ENCODE results near the gene BACH2. TPM values are rescaled to one million over a fixed set of nuclear protein-coding genes. Genes with fewer than 3 reads are reported as not detected.
"Not testable (repeated sequence)": the region's sequence is repeated elsewhere in the genome, so short reads cannot be mapped to it uniquely, and the experiment has no call there.

Gene BACH2
- total RNA-seq, 1 donor, result 0.27 TPM

DNA sequence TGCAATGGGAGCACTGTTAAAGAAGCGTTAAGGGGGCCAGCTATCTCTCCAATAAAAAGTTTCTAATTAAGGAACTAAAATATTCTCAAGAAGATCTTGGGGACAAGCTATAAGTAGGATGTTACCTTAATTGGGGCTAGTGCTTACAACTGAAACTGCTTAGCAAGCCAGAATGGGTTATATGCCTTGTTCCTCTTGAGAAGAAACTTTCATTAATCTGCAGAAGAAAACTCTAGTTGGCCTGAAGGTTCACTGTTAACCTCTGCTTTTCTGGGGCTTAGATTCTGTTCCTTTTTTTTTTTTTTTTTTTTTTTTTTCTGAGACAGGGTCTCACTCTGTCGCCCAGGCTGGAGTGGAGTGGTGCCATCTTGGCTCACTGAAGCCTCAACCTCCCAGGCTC is 82.2 kb downstream of the BACH2 start:
- no peak for DNase-seq (ENCODE audit: low read depth)
- no peak overlapping the region for H3K4me3 ChIP-seq (ENCODE audit: low read depth, low read length)
- no peak for TF ChIP-seq CTCF (IDR thresholded peaks at IDR 0.05; ENCODE audit: insufficient read depth, low read length)

DNA sequence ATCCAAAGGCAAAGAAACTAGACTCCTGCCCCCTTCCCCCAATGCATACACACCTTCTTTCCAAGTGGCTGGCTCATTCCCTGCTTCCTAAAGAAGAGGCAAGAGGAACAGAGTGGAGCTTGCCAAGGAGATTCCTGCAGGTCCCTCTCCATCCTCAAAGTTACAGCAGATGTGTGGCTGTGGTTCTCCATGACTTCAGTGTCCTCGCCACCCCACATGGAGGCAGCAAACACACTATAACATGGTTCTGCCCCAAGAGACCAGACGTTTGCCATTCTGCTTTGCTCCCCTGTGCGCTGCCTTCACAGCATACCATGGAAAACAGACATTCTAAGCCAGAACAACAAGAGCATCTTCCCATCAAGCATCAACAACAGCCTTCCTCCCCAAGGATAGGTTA is 84.4 kb downstream of the BACH2 start:
- H3K4me3 ChIP-seq (ENCODE audit: low read depth, low read length), result no peak overlapping the region
- DNase-seq (ENCODE audit: low read depth), result no peak
- TF ChIP-seq CTCF (IDR thresholded peaks at IDR 0.05; ENCODE audit: insufficient read depth, low read length), result no peak

DNA sequence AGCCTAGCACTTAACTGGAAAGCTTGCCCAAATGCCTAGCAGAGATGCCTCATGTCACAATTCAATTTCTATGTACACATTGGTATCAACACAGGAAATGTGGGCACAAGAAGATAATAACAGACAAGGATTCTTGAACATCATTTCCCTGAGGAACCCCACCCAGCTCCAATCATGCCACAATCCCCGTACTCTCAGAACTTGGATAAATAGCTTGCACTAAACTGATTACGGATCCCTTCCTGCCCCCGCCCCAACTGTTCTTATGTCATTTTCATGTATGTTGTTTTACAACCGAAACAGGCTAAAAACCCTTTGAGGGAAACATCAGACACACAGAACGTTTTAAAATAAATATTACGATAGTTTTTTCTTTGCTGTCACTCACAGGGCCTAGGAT is 87.1 kb downstream of the BACH2 start:
- no peak for TF ChIP-seq CTCF (IDR thresholded peaks at IDR 0.05; ENCODE audit: insufficient read depth, low read length)
- no peak for DNase-seq (ENCODE audit: low read depth)
- no peak overlapping the region for H3K4me3 ChIP-seq (ENCODE audit: low read depth, low read length)

DNA sequence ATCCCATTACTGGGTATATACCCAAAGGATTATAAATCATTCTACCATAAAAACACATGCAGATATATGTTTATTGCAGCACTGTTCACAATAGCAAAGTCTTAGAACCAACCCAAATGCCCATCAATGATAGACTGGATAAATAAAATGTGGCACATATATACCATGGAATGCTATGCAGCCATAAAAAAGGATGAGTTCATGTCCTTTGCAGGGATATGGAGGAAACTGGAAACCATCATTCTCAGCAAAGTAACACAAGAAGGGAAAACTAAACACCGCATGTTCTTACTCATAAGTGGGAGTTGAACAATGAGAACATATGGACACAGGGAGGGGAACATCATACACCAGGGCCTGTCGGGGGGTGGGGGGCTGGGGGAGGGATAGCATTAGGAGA is 88.0 kb downstream of the BACH2 start:
- not testable (repeated sequence) for DNase-seq (ENCODE audit: low read depth); H3K4me3 ChIP-seq (ENCODE audit: low read depth, low read length)

DNA sequence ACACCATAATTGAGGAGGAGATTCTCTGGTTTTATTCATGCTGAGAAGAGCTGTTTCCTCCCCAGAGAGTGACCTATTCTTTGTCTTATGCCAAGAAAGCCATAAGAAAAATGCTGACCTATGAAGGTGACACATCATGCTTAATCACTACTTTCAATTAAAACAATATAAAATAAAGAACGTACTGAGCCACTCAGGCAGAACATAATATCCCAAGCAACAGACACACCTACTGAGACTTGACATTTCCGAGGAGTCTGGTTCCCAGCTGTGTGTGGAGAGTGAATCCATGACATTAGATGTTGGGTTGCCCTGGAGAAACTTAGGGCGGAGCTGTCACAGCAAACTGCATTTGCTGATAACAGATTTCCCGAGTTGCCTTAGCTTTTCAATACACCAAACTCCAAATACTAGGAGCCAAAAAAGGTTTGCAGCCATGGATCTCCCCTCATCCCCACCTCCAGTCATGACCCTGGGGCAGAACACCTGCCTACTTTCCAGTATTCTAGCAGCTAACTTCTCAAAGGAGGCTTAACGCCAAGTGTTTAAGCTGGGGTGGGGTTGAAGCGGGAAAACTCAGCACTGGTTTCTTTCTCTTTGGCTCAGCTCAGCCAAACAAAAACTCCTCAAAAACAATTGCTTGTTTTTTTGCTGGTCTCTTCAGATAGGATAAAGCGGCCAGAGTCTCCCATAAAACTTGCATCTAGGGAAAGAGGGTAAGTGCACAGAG is 92.2 kb downstream of the BACH2 start:
- no peak for TF ChIP-seq CTCF (IDR thresholded peaks at IDR 0.05; ENCODE audit: insufficient read depth, low read length)
- DNase-seq (ENCODE audit: low read depth), result peak; percentile 16

GRCh38 chr6:90203672-90204071 is 93.0 kb downstream of the BACH2 start:
- DNase-seq (ENCODE audit: low read depth), result no peak
- H3K4me3 ChIP-seq (ENCODE audit: low read depth, low read length), result no peak overlapping the region
- TF ChIP-seq CTCF (IDR thresholded peaks at IDR 0.05; ENCODE audit: insufficient read depth, low read length), result no peak

More for the DNA sequence above, 92.2 kb downstream of the BACH2 start:
- no peak overlapping the region for H3K4me3 ChIP-seq (ENCODE audit: low read depth, low read length)

DNA sequence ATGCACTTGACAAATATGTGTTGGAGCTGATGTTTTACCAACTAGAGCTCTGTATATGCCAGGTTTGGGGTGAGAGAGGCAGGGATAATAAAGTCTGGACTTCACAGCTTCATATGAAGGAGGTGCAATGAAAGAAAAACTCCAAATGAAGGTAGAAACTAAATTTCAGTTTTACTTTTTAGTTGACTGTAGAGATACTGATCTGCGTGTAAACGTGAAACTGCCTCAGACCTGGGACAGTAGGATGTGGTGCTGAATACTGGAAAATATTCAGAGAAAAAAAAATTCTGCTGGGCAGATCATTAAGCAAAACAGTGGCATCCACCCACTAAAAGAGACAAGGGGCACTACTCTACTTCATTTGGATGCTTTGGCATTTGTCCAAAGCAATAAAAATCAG is 94.5 kb downstream of the BACH2 start:
- DNase-seq (ENCODE audit: low read depth), result no peak
- no peak for TF ChIP-seq CTCF (IDR thresholded peaks at IDR 0.05; ENCODE audit: insufficient read depth, low read length)
- no peak overlapping the region for H3K4me3 ChIP-seq (ENCODE audit: low read depth, low read length)
